ENCODE data around the gene DDIT4.

GRCh38 chr10:72292223-72292691, 18.5 kb downstream of the DDIT4 start:
- TF ChIP-seq TAF1 (IDR thresholded peaks at IDR 0.05; ENCODE audit: low read depth) = no peak
- no peak for TF ChIP-seq CTCF (IDR thresholded peaks at IDR 0.05; ENCODE audit: poor library complexity, severe bottlenecking)
- no peak for TF ChIP-seq EP300 (conservative IDR thresholded peaks at IDR 0.05; ENCODE audit: poor library complexity, severe bottlenecking)
- TF ChIP-seq POLR2AphosphoS5 (IDR thresholded peaks at IDR 0.05) = no peak

Measured in neural cell (in vitro differentiated cells).